GM10248 (cell line): ENCODE measurements around the gene TPO.
"Not testable (repeated sequence)": the region's sequence is repeated elsewhere in the genome, so short reads cannot be mapped to it uniquely, and the experiment has no call there.

Source experiments
- CTCF ChIA-PET: fragments of 300-600 bp; sonication (Branson Sonifier 250); formaldehyde crosslinking; extraction: SDS; loops from one replicate; lab custom pipeline; 2021; ENCODE audit warnings: antibody characterized with exemption; lab: Yijun Ruan, JAX
- POLR2A ChIA-PET: fragments of 350-650 bp; sonication (Branson Sonifier 250); formaldehyde crosslinking; extraction: SDS; loops from one replicate; lab custom pipeline; 2020; ENCODE audit warnings: antibody characterized with exemption; lab: Yijun Ruan, JAX
- DNase-seq: peaks from one replicate; pipeline ENCODE4 v3.0.0; 2012; ENCODE audit errors: extremely low spot score
- CTCF ChIP-seq: IDR thresholded peaks from 2 replicates; pipeline ENCODE4 v1.5.1; 2012; ENCODE audit warnings: mild to moderate bottlenecking, low read depth; ENCODE audit errors: extremely low read depth, missing control alignments, control extremely low read depth

TPO gene

GRCh38 chr2:1567556-1568344 lies 154.5 kb downstream of the TPO start:
- no peak for DNase-seq
- no peak for TF ChIP-seq CTCF
- CTCF ChIA-PET: no interaction called here
- POLR2A ChIA-PET: no interaction called here

GRCh38 chr2:1568345-1568668 lies 155.0 kb downstream of the TPO start:
- DNase-seq, CTCF ChIA-PET, POLR2A ChIA-PET: not testable (repeated sequence)

GRCh38 chr2:1569879-1570450 lies 156.7 kb downstream of the TPO start:
- DNase-seq: no peak
- no peak for TF ChIP-seq CTCF
- POLR2A ChIA-PET: no interaction called here
- CTCF ChIA-PET: interaction anchor here (1.4 kb wide), 1 partner anchor 19 kb away, joined by 7 read pairs; no protein-coding TSS in a partner anchor

- CTCF ChIA-PET: no interaction called here
- POLR2A ChIA-PET: no interaction called here
- TF ChIP-seq CTCF: no peak
- no peak for DNase-seq
Observed at GRCh38 chr2:1571477-1572417, 158.5 kb downstream of the TPO start.

GRCh38 chr2:1572638-1573037 lies 159.4 kb downstream of the TPO start:
- CTCF ChIA-PET: no interaction called here
- POLR2A ChIA-PET: no interaction called here
- no peak for DNase-seq
- no peak for TF ChIP-seq CTCF

GRCh38 chr2:1577846-1578245 lies 164.6 kb downstream of the TPO start:
- ChIA-PET POLR2A (no interaction called here), CTCF (no interaction called here)
- no peak for DNase-seq
- TF ChIP-seq CTCF: no peak

DNA sequence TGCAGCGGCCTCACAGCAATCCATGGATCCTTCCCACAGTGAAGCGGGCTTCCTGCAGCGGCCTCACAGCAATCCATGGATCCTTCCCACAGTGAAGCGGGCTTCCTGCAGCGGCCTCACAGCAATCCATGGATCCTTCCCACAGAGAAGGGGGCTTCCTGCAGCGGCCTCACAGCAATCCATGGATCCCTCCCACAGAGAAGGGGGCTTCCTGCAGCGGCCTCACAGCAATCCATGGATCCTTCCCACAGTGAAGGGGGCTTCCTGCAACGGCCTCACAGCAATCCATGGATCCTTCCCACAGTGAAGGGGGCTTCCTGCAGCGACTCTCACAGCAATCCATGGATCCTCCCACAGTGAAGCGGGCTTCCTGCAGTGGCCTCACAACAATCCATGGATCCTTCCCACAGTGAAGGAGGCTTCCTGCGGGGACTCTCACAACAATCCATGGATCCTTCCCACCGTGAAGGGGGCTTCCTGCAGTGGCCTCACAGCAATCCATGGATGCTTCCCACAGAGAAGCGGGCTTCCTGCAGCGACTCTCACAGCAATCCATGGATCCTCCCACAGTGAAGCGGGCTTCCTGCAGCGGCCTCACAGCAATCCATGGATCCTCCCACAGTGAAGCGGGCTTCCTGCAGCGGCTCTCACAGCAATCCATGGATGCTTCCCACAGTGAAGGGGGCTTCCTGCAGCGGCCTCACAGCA lies 168.1 kb downstream of the TPO start:
- POLR2A ChIA-PET, DNase-seq, CTCF ChIA-PET: not testable (repeated sequence)
